ENCODE measurements around the gene BCL11B. TPM values are rescaled to one million over a fixed set of nuclear protein-coding genes. Genes with fewer than 3 reads are reported as not detected.

Gene BCL11B
- total and polyA plus RNA-seq, 12 donors, result 0.03 to 1.9 (median 0.11) TPM; not detected in 2

GRCh38 chr14:99183716-99184115, 88.3 kb downstream of the BCL11B start:
- no peak for DNase-seq
- no peak overlapping the region for H3K27ac ChIP-seq
- no peaks in the 10 kb centered on the region for H3K4me1 ChIP-seq
- WGBS, 2 donors, result 84 to 87% methylated on average over 8 of the region's 8 CpGs
- H3K27me3 ChIP-seq, result peaks cover 0 to 24% (median 5%) of the 10 kb centered on the region in 7 donors
- H3K9me3 ChIP-seq, result no peaks in the 10 kb centered on the region
- intact Hi-C loops (cut with DNase I), result no loop called here
- no peaks in the 10 kb centered on the region for H3K36me3 ChIP-seq
- H3K4me3 ChIP-seq, result no peak overlapping the region
- no peak for ATAC-seq
- no peak for TF ChIP-seq CTCF (IDR thresholded peaks at IDR 0.05)

- WGBS, 2 donors, result 92 to 93% methylated on average over 12 of the region's 12 CpGs
- Histone ChIP-seq H3K36me3 (no peaks in the 10 kb centered on the region), H3K4me3 (no peak overlapping the region), H3K27ac (no peak overlapping the region), H3K9me3 (no peaks in the 10 kb centered on the region), H3K4me1 (no peaks in the 10 kb centered on the region), H3K27me3 (peaks cover 0 to 24% (median 3%) of the 10 kb centered on the region in 7 donors)
- no peak for ATAC-seq
- intact Hi-C loops (cut with DNase I), result no loop called here
- no peak for TF ChIP-seq CTCF (IDR thresholded peaks at IDR 0.05)
- DNase-seq, result no peak
These were observed 88.7 kb downstream of the BCL11B start for GRCh38 chr14:99183311-99183710.

GRCh38 chr14:99182548-99183250, 89.3 kb downstream of the BCL11B start:
- Histone ChIP-seq H3K4me1 (no peaks in the 10 kb centered on the region), H3K9me3 (no peaks in the 10 kb centered on the region), H3K4me3 (no peak overlapping the region), H3K27ac (no peak overlapping the region), H3K36me3 (no peaks in the 10 kb centered on the region), H3K27me3 (peaks cover 0 to 24% (median 3%) of the 10 kb centered on the region in 7 donors)
- 81 to 86% methylated on average over 6 of the region's 6 CpGs for WGBS, 2 donors
- TF ChIP-seq CTCF (IDR thresholded peaks at IDR 0.05), result no peak
- intact Hi-C loops (cut with DNase I), result no loop called here
- DNase-seq (no peak), ATAC-seq (no peak)

- no peak overlapping the region for H3K4me3 ChIP-seq
- peaks cover 0 to 21% (median 3%) of the 10 kb centered on the region in 7 donors for H3K27me3 ChIP-seq
- H3K36me3 ChIP-seq, result no peaks in the 10 kb centered on the region
- ATAC-seq, result no peak
- H3K27ac ChIP-seq, result no peak overlapping the region
- H3K9me3 ChIP-seq, result no peaks in the 10 kb centered on the region
- DNase-seq, result no peak
- 87 to 90% methylated on average over 17 of the region's 17 CpGs for WGBS, 2 donors
- intact Hi-C loops (cut with DNase I), result no loop called here
- TF ChIP-seq CTCF (IDR thresholded peaks at IDR 0.05), result no peak
- no peaks in the 10 kb centered on the region for H3K4me1 ChIP-seq
These were observed 90.0 kb downstream of the BCL11B start for GRCh38 chr14:99181804-99182520.

All from heart right ventricle (tissue), 16 donors.